Kidney (tissue), 14 donors: ENCODE data around the gene PC. TPM values are rescaled to one million over a fixed set of nuclear protein-coding genes. Genes with fewer than 3 reads are reported as not detected.

ENCODE experiments used
- DNase-seq, 5 donors: peaks; one replicate each; pipeline ENCODE4 v3.0.0-alpha.2; 2013 to 2020
- FAIRE-seq: peaks from 2 replicates; lab custom pipeline; 2012; peaks lifted over from hg19 to GRCh38; lab: Jason Lieb, UNC
- H3K27ac ChIP-seq, 2 donors: one replicate each; pipeline ENCODE4 v1.7.0; 2013; ENCODE audit warnings: low read depth in 2 of 2, low read length in 2 of 2, inconsistent platforms in 1 of 2
- H3K27me3 ChIP-seq: one replicate; pipeline ENCODE4 v1.7.1; 2013; ENCODE audit warnings: low read length, inconsistent platforms; ENCODE audit not compliant: control insufficient read depth, insufficient read depth
- H3K36me3 ChIP-seq, 3 donors: one replicate each; pipeline versions ENCODE4 v1.7.0 to v1.7.1; 2013; ENCODE audit warnings: low read length in 3 of 3, control low read depth in 1 of 3, inconsistent platforms in 1 of 3; ENCODE audit not compliant: insufficient read depth in 3 of 3, control insufficient read depth in 2 of 3
- H3K4me1 ChIP-seq, 3 donors: one replicate each; pipeline versions ENCODE4 v1.7.0 to v1.7.1; 2013; ENCODE audit warnings: low read length in 3 of 3, inconsistent platforms in 1 of 3, low read depth in 1 of 3; ENCODE audit not compliant: control insufficient read depth in 2 of 3, insufficient read depth in 2 of 3
- H3K4me3 ChIP-seq, 3 donors: one replicate each; pipeline versions ENCODE4 v1.7.0 to v1.8.1; 2013; ENCODE audit warnings: low read length in 3 of 3, control low read depth in 1 of 3, inconsistent platforms in 1 of 3
- H3K9ac ChIP-seq, 3 donors: one replicate each; pipeline versions ENCODE4 v1.7.0 to v1.7.1; 2013; ENCODE audit warnings: low read length in 3 of 3, control low read depth in 1 of 3, inconsistent platforms in 1 of 3
- H3K9me3 ChIP-seq, 3 donors: one replicate each; pipeline versions ENCODE4 v1.7.0 to v1.7.1; 2013; ENCODE audit warnings: low read length in 3 of 3, control low read depth in 1 of 3, inconsistent platforms in 1 of 3; ENCODE audit not compliant: control insufficient read depth in 2 of 3, insufficient read depth in 1 of 3
- intact Hi-C: fragments of 100-400 bp; cut with DNase I; formaldehyde crosslinking; loops from one replicate; pipeline ENCODE4 v1.11.1; 2022
- polyA plus RNA-seq: library from polyadenylated mRNA; stranded (reverse); fragments of 350-450 nt; fragmentation: Illumina TruSeq; extraction: RNeasy Lipid Tissue Mini Kit (QIAGEN cat#74804); gene quantifications from one replicate; pipeline ENCODE4 v1.2.3, GENCODE V29; 2014; ENCODE audit warnings: low read depth, low replicate concordance; ENCODE audit not compliant: insufficient read depth
- total RNA-seq: library from RNA; stranded (reverse); fragmentation: NEBNext Ultra II Directional; extraction: Animal tissue kit (Norgen Biotek cat#: 25700); gene quantifications from one replicate; pipeline ENCODE4 v1.2.1, GENCODE V29; 2021
- TF ChIP-seq, protein P1 (sequence below): IDR thresholded peaks from 3 replicates; pipeline ENCODE4 v1.5.1; 2012; ENCODE audit warnings: mild to moderate bottlenecking, moderate library complexity, borderline replicate concordance; ENCODE audit not compliant: insufficient read depth; ENCODE audit errors: extremely low read depth
- donor health status: control.
- donor health status: control.
- donor health status: control.
- donor health status: control.
- donor health status: control.
- donor health status: DM: yes; HTN: yes; CAD: no.
- donor health status: Normal renal cell carcinoma (clear cell type).

The PC gene
- total and polyA plus RNA-seq, 2 donors from 2014 or later = 20.8 to 95.2 TPM

DNA sequence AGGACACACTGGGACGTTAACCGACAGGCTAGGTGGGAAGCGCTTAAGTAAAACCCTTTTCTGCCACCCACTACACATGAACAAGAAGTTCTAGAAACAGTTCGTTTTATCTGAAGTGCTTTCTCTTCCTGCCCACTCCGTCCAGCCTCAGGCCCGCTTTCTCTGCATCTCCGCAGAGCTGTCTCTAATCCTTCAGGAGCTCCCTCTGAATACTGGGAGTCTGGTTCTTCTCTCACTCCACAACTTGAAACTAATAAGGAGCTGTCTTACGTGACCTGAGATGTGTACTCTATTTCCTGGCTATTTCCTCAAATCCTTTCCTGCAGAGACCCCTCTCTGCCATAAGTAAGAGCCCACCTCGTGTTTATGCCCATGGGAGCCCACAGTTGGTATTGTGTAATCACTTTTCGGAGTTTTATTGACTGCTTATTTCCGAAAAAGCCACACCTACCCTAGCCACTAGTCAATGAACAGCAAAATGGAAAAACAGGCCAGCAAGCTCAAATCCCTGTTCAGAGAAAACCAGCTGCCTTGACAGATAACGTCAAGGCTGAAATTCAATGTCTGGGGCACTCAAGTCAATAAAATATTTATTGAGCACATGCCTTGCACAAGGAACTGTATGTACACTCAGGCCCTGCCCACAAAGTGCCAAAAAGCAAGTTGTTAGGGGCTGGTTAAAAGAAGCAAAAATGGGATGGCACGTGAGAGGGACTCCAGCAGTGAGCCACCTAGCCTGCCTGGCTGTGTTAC is 4.9 kb downstream of the PC start:
- intact Hi-C loops = no loop called here
- no peaks in the 10 kb centered on the region for H3K9me3 ChIP-seq
- H3K4me3 ChIP-seq = no peak overlapping the region
- TF ChIP-seq, protein P1, sequence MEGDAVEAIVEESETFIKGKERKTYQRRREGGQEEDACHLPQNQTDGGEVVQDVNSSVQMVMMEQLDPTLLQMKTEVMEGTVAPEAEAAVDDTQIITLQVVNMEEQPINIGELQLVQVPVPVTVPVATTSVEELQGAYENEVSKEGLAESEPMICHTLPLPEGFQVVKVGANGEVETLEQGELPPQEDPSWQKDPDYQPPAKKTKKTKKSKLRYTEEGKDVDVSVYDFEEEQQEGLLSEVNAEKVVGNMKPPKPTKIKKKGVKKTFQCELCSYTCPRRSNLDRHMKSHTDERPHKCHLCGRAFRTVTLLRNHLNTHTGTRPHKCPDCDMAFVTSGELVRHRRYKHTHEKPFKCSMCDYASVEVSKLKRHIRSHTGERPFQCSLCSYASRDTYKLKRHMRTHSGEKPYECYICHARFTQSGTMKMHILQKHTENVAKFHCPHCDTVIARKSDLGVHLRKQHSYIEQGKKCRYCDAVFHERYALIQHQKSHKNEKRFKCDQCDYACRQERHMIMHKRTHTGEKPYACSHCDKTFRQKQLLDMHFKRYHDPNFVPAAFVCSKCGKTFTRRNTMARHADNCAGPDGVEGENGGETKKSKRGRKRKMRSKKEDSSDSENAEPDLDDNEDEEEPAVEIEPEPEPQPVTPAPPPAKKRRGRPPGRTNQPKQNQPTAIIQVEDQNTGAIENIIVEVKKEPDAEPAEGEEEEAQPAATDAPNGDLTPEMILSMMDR = no peak
- FAIRE-seq = no peak
- H3K27ac ChIP-seq = no peak overlapping the region
- no peak for DNase-seq
- H3K4me1 ChIP-seq = peaks cover 0 to 8% (median 0%) of the 10 kb centered on the region in 3 donors
- H3K9ac ChIP-seq = no peak overlapping the region
- no peaks in the 10 kb centered on the region for H3K27me3 ChIP-seq
- H3K36me3 ChIP-seq = no peaks in the 10 kb centered on the region

DNA sequence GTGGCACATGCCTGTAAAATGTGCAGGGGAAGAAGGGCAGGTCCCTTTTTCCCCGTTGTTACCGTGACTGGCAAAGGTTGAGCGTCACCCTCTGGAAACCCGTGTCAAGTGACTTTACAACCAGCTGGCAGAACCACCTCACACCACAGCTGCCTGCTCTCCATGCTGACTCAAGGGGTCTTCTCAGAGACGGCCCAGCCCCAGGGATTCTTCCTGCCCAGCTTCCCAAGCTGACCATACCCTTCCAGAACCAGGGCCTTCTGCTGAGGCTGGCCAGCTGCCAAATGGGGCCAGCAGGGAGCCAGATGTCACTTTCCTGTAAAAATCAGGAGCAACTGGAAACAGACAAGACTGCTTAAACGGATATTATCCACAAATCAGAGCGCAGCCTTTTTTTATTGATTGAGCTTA is 6.3 kb downstream of the PC start:
- Histone ChIP-seq H3K27ac (no peak overlapping the region), H3K36me3 (no peaks in the 10 kb centered on the region), H3K9ac (no peak overlapping the region), H3K27me3 (no peaks in the 10 kb centered on the region), H3K4me1 (peaks cover 0 to 3% (median 0%) of the 10 kb centered on the region in 3 donors), H3K9me3 (no peaks in the 10 kb centered on the region), H3K4me3 (no peak overlapping the region)
- FAIRE-seq (no peak), DNase-seq (peak in 2 of 5 donors; percentile 15 to 70)
- intact Hi-C loops = no loop called here
- TF ChIP-seq, protein P1 = no peak

DNA sequence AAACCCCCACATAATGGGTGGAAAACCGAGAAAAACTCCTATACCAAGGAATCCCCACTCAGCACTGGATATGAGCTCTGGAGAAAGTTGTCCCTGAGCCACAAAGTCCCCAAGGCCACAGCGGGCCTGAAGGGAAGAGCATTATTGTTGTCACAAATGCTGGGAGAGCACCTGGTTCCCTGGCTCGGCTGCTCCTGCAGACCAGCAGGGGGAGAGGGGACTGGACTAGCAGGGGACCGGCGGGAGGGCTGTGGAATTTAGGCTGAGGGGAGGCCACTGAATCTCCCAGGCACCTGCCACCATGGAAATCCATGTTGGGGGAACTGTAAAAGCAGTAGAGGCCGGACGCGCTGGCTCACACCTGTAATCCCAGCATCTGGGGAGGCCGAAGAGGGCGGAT is 7.0 kb downstream of the PC start:
- Histone ChIP-seq H3K9ac (no peak overlapping the region), H3K4me3 (no peak overlapping the region), H3K27ac (no peak overlapping the region), H3K36me3 (no peaks in the 10 kb centered on the region), H3K27me3 (no peaks in the 10 kb centered on the region), H3K9me3 (no peaks in the 10 kb centered on the region), H3K4me1 (no peaks in the 10 kb centered on the region)
- FAIRE-seq (no peak), DNase-seq (no peak)
- intact Hi-C loops = no loop called here
- TF ChIP-seq, protein P1 = no peak
